Vagina (tissue), 2 donors: ENCODE data around the gene KCNH8. TPM values are rescaled to one million over a fixed set of nuclear protein-coding genes. Genes with fewer than 3 reads are reported as not detected.

Experiments used
- DNase-seq, 2 donors: peaks; one replicate each; pipeline ENCODE4 v3.0.0-alpha.2; 2017; ENCODE audit errors: extremely low spot score in 2 of 2
- H3K27ac ChIP-seq: fragments of 200-600 bp; sonication (generic); one replicate; pipeline ENCODE4 v1.5.1; 2019
- H3K27me3 ChIP-seq: fragments of 200-600 bp; sonication (generic); one replicate; pipeline ENCODE4 v1.5.1; 2019
- H3K36me3 ChIP-seq, 2 donors: fragments of 200-600 bp; sonication (generic); one replicate each; pipeline ENCODE4 v1.5.1; 2017 to 2019
- H3K4me1 ChIP-seq: fragments of 200-600 bp; sonication (generic); one replicate; pipeline ENCODE4 v1.5.1; 2019
- H3K4me3 ChIP-seq, 2 donors: fragments of 200-600 bp; sonication (generic); 1 replicate in 1 of 2; 2 replicates in 1 of 2; pipeline ENCODE4 v1.5.1; 2016 to 2019
- H3K9me3 ChIP-seq: fragments of 200-600 bp; sonication (generic); one replicate; pipeline ENCODE4 v1.5.1; 2019
- CTCF ChIP-seq, 3 experiments: fragments of 450-650 bp in 2 of 3; fragments of 200-600 bp in 1 of 3; sonication (generic) in 1 of 3; IDR thresholded peaks; one replicate each; pipeline ENCODE4 v1.5.1; 2017 to 2019; ENCODE audit warnings: antibody characterized with exemption in 3 of 3, mild to moderate bottlenecking in 2 of 3, moderate library complexity in 2 of 3
- POLR2A ChIP-seq, 2 donors: fragments of 450-650 bp; IDR thresholded peaks; one replicate each; pipeline ENCODE4 v1.6.1; 2017; ENCODE audit warnings: antibody characterized with exemption in 2 of 2, mild to moderate bottlenecking in 2 of 2, moderate library complexity in 2 of 2
- POLR2AphosphoS5 ChIP-seq, 2 donors: sonication (generic); formaldehyde crosslinking; IDR thresholded peaks; one replicate each; pipeline ENCODE4 v1.9.0; 2017; ENCODE audit warnings: antibody characterized with exemption in 2 of 2, mild to moderate bottlenecking in 2 of 2, low read depth in 1 of 2; ENCODE audit not compliant: insufficient read depth in 1 of 2
- intact Hi-C: fragments of 100-400 bp; cut with DNase I; formaldehyde crosslinking; loops from one replicate; pipeline ENCODE4 v1.15.1; 2023
- total RNA-seq: library from RNA; depleted of rRNA; stranded (reverse); fragments of >200 nt; gene quantifications from one replicate; pipeline ENCODE4 v1.2.3, GENCODE V29; 2016

The KCNH8 gene
- total RNA-seq, 1 donor from 2014 or later = 2.0 TPM

GRCh38 chr3:19202303-19202702 lies 54.0 kb downstream of the KCNH8 start:
- no peaks in the 10 kb centered on the region for H3K36me3 ChIP-seq
- no peak overlapping the region for H3K27ac ChIP-seq
- intact Hi-C loops = no loop called here
- no peak for TF ChIP-seq CTCF (IDR thresholded peaks at IDR 0.05)
- no peak for TF ChIP-seq POLR2A (IDR thresholded peaks at IDR 0.05)
- TF ChIP-seq POLR2AphosphoS5 (IDR thresholded peaks at IDR 0.05; ENCODE audit: insufficient read depth in 1 of 2, low read depth in 1 of 2) = no peak
- no peak overlapping the region for H3K4me3 ChIP-seq
- no peaks in the 10 kb centered on the region for H3K9me3 ChIP-seq
- no peaks in the 10 kb centered on the region for H3K4me1 ChIP-seq
- no peak for DNase-seq
- H3K27me3 ChIP-seq = no peaks in the 10 kb centered on the region

GRCh38 chr3:19202754-19203153 lies 54.4 kb downstream of the KCNH8 start:
- DNase-seq = no peak
- intact Hi-C loops = no loop called here

GRCh38 chr3:19206540-19206939 lies 58.2 kb downstream of the KCNH8 start:
- no peaks in the 10 kb centered on the region for H3K27me3 ChIP-seq
- TF ChIP-seq POLR2AphosphoS5 (IDR thresholded peaks at IDR 0.05; ENCODE audit: insufficient read depth in 1 of 2, low read depth in 1 of 2) (no peak), POLR2A (IDR thresholded peaks at IDR 0.05) (no peak), CTCF (IDR thresholded peaks at IDR 0.05) (no peak)
- intact Hi-C loops = no loop called here

More at GRCh38 chr3:19202754-19203153, 54.4 kb downstream of the KCNH8 start:
- Histone ChIP-seq H3K4me3 (no peak overlapping the region), H3K27ac (no peak overlapping the region), H3K36me3 (no peaks in the 10 kb centered on the region), H3K4me1 (no peaks in the 10 kb centered on the region), H3K27me3 (no peaks in the 10 kb centered on the region), H3K9me3 (no peaks in the 10 kb centered on the region)
- TF ChIP-seq CTCF (IDR thresholded peaks at IDR 0.05) (no peak), POLR2A (IDR thresholded peaks at IDR 0.05) (no peak), POLR2AphosphoS5 (IDR thresholded peaks at IDR 0.05; ENCODE audit: insufficient read depth in 1 of 2, low read depth in 1 of 2) (no peak)

GRCh38 chr3:19213603-19214220 lies 65.4 kb downstream of the KCNH8 start:
- TF ChIP-seq CTCF (IDR thresholded peaks at IDR 0.05) = no peak
- TF ChIP-seq POLR2AphosphoS5 (IDR thresholded peaks at IDR 0.05; ENCODE audit: insufficient read depth in 1 of 2, low read depth in 1 of 2) = no peak
- TF ChIP-seq POLR2A (IDR thresholded peaks at IDR 0.05) = no peak
- no peak overlapping the region for H3K4me3 ChIP-seq
- intact Hi-C loops = no loop called here
- H3K9me3 ChIP-seq = no peaks in the 10 kb centered on the region
- H3K36me3 ChIP-seq = no peaks in the 10 kb centered on the region
- H3K27ac ChIP-seq = no peak overlapping the region
- H3K27me3 ChIP-seq = no peaks in the 10 kb centered on the region
- no peak for DNase-seq
- H3K4me1 ChIP-seq = no peaks in the 10 kb centered on the region

More at GRCh38 chr3:19206540-19206939, 58.2 kb downstream of the KCNH8 start:
- H3K4me3 ChIP-seq = no peak overlapping the region
- H3K27ac ChIP-seq = no peak overlapping the region
- no peaks in the 10 kb centered on the region for H3K4me1 ChIP-seq
- no peaks in the 10 kb centered on the region for H3K36me3 ChIP-seq
- no peaks in the 10 kb centered on the region for H3K9me3 ChIP-seq
- DNase-seq = no peak

GRCh38 chr3:19215427-19215826 lies 67.1 kb downstream of the KCNH8 start:
- DNase-seq = no peak
- Histone ChIP-seq H3K4me3 (no peak overlapping the region), H3K27me3 (no peaks in the 10 kb centered on the region), H3K4me1 (no peaks in the 10 kb centered on the region), H3K36me3 (no peaks in the 10 kb centered on the region), H3K9me3 (no peaks in the 10 kb centered on the region), H3K27ac (no peak overlapping the region)
- no peak for TF ChIP-seq POLR2A (IDR thresholded peaks at IDR 0.05)
- TF ChIP-seq POLR2AphosphoS5 (IDR thresholded peaks at IDR 0.05; ENCODE audit: insufficient read depth in 1 of 2, low read depth in 1 of 2) = no peak
- TF ChIP-seq CTCF (IDR thresholded peaks at IDR 0.05) = no peak
- intact Hi-C loops = no loop called here
